GM19193 (cell line): Measurements from ENCODE around the gene CHRM2.

Source experiments
- POLR2A ChIP-seq: IDR thresholded peaks from 4 replicates; pipeline ENCODE4 v1.6.1; 2011; ENCODE audit not compliant: insufficient read depth, insufficient read length; ENCODE audit errors: extremely low read depth

Gene CHRM2

GRCh38 chr7:136868496-136869000, at the start of gene CHRM2:
Gene CHRM2, plus strand, starts transcription at chr7:136868652. Its CDS starts 146,214 bp downstream, at chr7:137014866.
- no peak for TF ChIP-seq POLR2A

GRCh38 chr7:136845899-136846465, 22.5 kb upstream of the CHRM2 start:
- TF ChIP-seq POLR2A, result no peak

GRCh38 chr7:136847858-136848257, 20.6 kb upstream of the CHRM2 start:
- no peak for TF ChIP-seq POLR2A

GRCh38 chr7:136853654-136854053, 14.8 kb upstream of the CHRM2 start:
- no peak for TF ChIP-seq POLR2A

DNA sequence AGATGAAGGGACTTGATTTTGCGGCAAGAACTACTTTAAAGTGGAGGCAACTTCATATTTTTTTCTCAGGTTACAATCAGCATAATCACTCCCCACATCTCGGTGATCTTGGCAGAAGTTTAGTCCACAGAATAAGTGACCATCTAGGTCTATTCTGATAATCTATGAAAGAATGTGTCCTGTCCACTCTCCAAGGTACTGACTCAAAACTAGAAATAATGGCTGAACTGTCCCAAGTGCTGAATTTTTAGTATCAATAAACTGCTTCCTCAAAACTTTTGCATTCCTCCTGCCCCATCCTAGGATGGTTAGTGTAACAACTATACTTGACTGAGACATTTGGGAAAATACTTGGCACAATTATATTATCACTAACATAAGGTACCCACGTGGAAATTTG, 10.9 kb upstream of the CHRM2 start:
- no peak for TF ChIP-seq POLR2A

GRCh38 chr7:136859803-136860202, 8.6 kb upstream of the CHRM2 start:
- TF ChIP-seq POLR2A, result no peak

DNA sequence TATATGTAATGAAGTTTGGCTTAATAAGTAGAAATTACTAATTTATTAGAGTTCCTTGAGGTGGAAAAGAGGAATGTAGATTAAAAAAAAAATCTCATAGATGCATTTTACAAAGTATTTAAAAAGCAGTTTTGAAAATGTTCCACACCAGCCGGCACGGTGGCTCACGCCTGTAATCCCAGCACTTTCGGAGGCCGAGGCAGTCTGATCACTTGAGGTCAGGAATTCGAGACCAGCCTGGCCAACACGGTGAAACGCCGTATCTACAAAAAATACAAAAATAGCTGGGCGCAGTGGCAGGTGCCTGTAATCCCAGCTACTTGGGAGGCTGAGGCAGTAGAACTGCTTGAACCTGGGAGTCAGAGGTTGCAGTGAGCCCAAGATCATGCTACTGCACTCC, 3.2 kb upstream of the CHRM2 start:
- TF ChIP-seq POLR2A, result no peak

DNA sequence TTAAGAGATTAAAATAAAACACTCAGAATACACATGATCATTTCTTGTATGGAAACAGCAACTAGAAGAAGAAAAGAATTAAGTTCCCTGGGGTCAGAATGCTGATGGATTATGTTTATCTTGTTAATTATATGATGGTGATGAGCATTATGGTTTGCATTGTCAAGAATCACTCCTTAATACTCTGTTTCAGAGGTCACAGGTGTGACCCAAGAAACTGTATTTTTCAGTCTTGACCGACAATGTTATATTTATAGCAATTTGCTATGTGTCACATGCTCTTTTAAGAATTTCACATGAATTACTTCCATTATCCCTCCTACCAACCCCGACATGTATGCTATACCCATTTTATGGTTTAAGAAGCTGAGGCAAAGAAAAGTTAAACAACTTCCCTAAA, 2.7 kb upstream of the CHRM2 start:
- TF ChIP-seq POLR2A, result no peak

- no peak for TF ChIP-seq POLR2A
Observed at GRCh38 chr7:136869001-136869961, 829 bp downstream of the CHRM2 start.

DNA sequence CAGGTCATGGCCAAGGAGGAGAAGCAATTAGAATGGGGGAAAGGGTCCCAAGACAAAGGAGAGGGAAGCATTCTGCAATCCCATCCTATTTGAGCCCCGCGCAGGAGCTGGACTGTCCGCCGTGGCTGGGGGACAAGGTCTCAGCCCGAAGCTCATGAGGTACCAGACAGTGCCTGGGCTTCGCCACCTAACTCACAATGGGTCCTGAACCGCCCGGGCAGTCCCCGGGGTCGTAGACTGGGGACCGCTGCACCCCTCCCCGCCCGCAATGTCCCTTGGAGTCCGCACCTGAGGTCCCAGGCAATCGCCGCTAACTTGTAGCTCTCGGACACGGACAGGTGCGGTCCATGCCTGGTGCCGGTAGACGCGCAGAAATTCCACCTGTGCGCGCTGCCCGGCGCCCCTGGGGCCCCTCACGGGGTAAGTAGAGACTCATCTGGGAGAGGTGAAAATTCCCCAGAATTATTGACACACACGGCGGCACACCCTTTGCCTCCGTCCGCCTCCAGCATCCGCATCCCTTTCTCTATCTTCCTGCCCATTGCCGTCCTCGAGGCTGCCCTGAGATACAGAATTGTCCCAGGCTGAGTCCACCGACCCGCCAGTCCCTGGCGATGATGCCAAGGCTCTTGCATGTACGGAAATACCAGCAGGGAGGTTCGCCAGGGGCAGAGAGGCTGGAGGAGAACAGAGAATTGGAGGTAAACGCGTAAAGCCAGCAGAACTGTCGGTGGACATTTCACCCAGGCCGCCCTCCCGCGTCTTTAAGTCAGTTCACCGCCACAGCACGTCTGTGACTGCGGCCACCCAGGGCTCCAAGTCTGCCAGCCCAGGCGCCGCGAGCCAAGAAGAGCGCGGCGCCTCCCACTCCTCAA, 1.8 kb downstream of the CHRM2 start:
- TF ChIP-seq POLR2A, result no peak

DNA sequence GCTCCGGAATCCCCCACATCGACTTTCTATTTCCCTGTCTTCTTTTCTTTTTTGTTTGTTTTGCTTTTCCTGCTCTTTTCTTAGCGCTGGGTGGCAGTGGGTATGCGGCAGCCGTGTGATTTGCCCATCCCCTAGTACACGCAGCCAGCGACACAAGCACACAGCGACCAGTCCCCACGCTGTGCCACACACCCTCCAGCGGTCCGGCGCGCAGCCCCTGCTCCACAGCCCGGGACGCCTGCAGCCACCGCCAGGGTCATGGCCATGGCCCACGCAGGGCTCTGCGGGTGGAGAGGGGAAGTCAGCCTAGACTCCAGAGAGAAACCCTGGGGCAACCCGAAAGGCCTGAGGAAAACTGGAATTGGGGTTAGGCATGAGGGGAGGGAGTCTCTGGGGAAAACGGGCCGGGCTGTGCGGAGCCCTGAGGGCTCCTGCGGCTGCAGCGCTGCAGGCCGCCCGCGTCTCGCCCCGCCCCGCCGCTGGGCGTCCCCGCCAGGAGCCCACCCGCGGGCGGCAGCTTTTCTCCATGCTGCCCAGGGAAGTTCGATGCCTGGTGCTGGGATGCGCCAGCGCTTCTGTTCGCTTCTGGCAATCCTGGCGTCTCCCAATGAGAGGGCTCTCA, 2.5 kb downstream of the CHRM2 start:
- no peak for TF ChIP-seq POLR2A

GRCh38 chr7:136874393-136875032, 6.1 kb downstream of the CHRM2 start:
- no peak for TF ChIP-seq POLR2A

DNA sequence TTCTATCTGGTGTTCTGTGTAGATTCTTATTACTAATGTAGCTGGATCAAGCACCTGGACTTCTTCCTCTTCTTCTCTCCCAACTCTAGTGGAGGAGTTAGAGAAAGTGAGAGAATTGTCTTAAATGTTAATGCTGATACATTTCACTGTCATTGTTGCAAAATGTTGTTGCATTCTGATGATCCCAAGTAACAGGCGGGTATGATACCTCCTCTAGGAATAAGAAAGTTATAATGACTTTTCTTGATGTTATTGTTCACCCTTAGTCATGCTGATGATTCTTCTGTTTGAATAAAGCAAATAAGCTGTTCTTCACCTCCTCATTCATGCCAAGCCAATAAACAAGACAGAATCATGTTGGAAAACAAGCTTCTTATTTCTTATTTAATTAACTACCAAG, 9.1 kb downstream of the CHRM2 start:
- TF ChIP-seq POLR2A, result no peak

DNA sequence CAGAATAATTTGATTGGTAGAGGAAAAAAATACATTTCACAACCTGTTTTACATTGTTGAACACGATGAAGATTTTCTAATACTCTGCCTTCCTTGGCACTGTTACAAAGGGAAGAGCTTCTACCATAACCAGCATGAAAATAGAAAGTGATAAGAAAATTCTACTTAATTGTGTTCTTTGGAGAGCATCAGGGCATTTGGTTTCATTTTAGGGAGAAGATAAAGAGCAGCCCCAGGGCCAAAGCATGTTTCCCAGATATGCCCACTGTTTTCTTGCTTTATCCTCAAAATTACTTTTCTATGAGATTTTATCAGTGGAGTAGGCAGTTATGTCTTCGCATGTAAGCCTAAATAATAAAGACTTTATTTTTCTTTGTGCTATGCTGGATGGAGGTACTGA, 9.5 kb downstream of the CHRM2 start:
- TF ChIP-seq POLR2A, result no peak
